ENCODE data around the gene B3GAT2. TPM values are rescaled to one million over a fixed set of nuclear protein-coding genes. Genes with fewer than 3 reads are reported as not detected.

B3GAT2 gene
- total RNA-seq, 1 experiment from 2014 or later: 0.09 TPM

- Mint-ChIP-seq H3K4me1 (ENCODE audit: low read depth, unreplicated experiment) (peaks cover 9% of the 10 kb centered on the region), H3K36me3 (ENCODE audit: insufficient read depth, unreplicated experiment) (no peaks in the 10 kb centered on the region), H3K27me3 (ENCODE audit: unreplicated experiment) (no peaks in the 10 kb centered on the region), H3K27ac (ENCODE audit: unreplicated experiment) (no peak overlapping the region), H3K4me3 (ENCODE audit: low read depth, unreplicated experiment) (no peak overlapping the region), H3K9me3 (ENCODE audit: low read depth, unreplicated experiment) (no peaks in the 10 kb centered on the region)
- intact Hi-C loops (cut with micrococcal nuclease; ENCODE audit: unreplicated experiment): no loop called here
- no TSS peak for BruUV-seq (replicated peaks)
- TF ChIP-seq CTCF (IDR thresholded peaks at IDR 0.05; ENCODE audit: unreplicated experiment): no peak
- no peak for DNase-seq
- CTCF ChIA-PET: no interaction called here
Measured at GRCh38 chr6:70842541-70842940, 114.3 kb downstream of the B3GAT2 start.

GRCh38 chr6:70841112-70841511, 115.7 kb downstream of the B3GAT2 start:
- Mint-ChIP-seq H3K4me1 (ENCODE audit: low read depth, unreplicated experiment) (peaks cover 3% of the 10 kb centered on the region), H3K9me3 (ENCODE audit: low read depth, unreplicated experiment) (no peaks in the 10 kb centered on the region), H3K36me3 (ENCODE audit: insufficient read depth, unreplicated experiment) (no peaks in the 10 kb centered on the region), H3K27me3 (ENCODE audit: unreplicated experiment) (no peaks in the 10 kb centered on the region), H3K27ac (ENCODE audit: unreplicated experiment) (no peak overlapping the region), H3K4me3 (ENCODE audit: low read depth, unreplicated experiment) (no peak overlapping the region)
- intact Hi-C loops (cut with micrococcal nuclease; ENCODE audit: unreplicated experiment): no loop called here
- no peak for DNase-seq
- CTCF ChIA-PET: no interaction called here
- no TSS peak for BruUV-seq (replicated peaks)
- no peak for TF ChIP-seq CTCF (IDR thresholded peaks at IDR 0.05; ENCODE audit: unreplicated experiment)

- H3K9me3 Mint-ChIP-seq (ENCODE audit: low read depth, unreplicated experiment): no peaks in the 10 kb centered on the region
- no peak for TF ChIP-seq CTCF (IDR thresholded peaks at IDR 0.05; ENCODE audit: unreplicated experiment)
- intact Hi-C loops (cut with micrococcal nuclease; ENCODE audit: unreplicated experiment): no loop called here
- H3K36me3 Mint-ChIP-seq (ENCODE audit: insufficient read depth, unreplicated experiment): no peaks in the 10 kb centered on the region
- no TSS peak for BruUV-seq (replicated peaks)
- no peaks in the 10 kb centered on the region for H3K4me1 Mint-ChIP-seq (ENCODE audit: low read depth, unreplicated experiment)
- H3K27me3 Mint-ChIP-seq (ENCODE audit: unreplicated experiment): no peaks in the 10 kb centered on the region
- no peak for DNase-seq
- no peak overlapping the region for H3K27ac Mint-ChIP-seq (ENCODE audit: unreplicated experiment)
- H3K4me3 Mint-ChIP-seq (ENCODE audit: low read depth, unreplicated experiment): no peak overlapping the region
- CTCF ChIA-PET: no interaction called here
Measured at GRCh38 chr6:70839286-70840266, 117.3 kb downstream of the B3GAT2 start.

GRCh38 chr6:70838907-70839285, 118.0 kb downstream of the B3GAT2 start:
- Mint-ChIP-seq H3K27ac (ENCODE audit: unreplicated experiment) (no peak overlapping the region), H3K27me3 (ENCODE audit: unreplicated experiment) (no peaks in the 10 kb centered on the region), H3K9me3 (ENCODE audit: low read depth, unreplicated experiment) (no peaks in the 10 kb centered on the region), H3K4me1 (ENCODE audit: low read depth, unreplicated experiment) (no peaks in the 10 kb centered on the region), H3K36me3 (ENCODE audit: insufficient read depth, unreplicated experiment) (no peaks in the 10 kb centered on the region), H3K4me3 (ENCODE audit: low read depth, unreplicated experiment) (no peak overlapping the region)
- no peak for DNase-seq
- CTCF ChIA-PET: no interaction called here
- BruUV-seq (replicated peaks): no TSS peak
- TF ChIP-seq CTCF (IDR thresholded peaks at IDR 0.05; ENCODE audit: unreplicated experiment): no peak
- intact Hi-C loops (cut with micrococcal nuclease; ENCODE audit: unreplicated experiment): no loop called here
